SU-DHL-6 (cell line): Measurements from ENCODE around the gene TRMT112.

Experiments
- H2AFZ ChIP-seq: fragments of 200-600 bp; sonication (generic); 2 replicates; pipeline ENCODE4 v1.6.1; 2014; ENCODE audit warnings: low read depth, mild to moderate bottlenecking, moderate library complexity, mixed read lengths, antibody characterized with exemption, low read length; ENCODE audit not compliant: severe bottlenecking
- H3F3A ChIP-seq: fragments of 200-600 bp; shearing (Covaris generic); 2 replicates; pipeline ENCODE4 v1.6.0; 2016; ENCODE audit warnings: antibody characterized with exemption, mild to moderate bottlenecking; ENCODE audit not compliant: insufficient read depth
- H3K27ac ChIP-seq: fragments of 200-600 bp; sonication (generic); 2 replicates; pipeline ENCODE4 v1.5.1; 2016; ENCODE audit warnings: low read depth, mild to moderate bottlenecking, low read length, moderate library complexity, mixed read lengths
- H3K27me3 ChIP-seq: fragments of 200-600 bp; sonication (generic), shearing (Covaris generic); 2 replicates; pipeline ENCODE4 v1.6.0; 2014; ENCODE audit warnings: mild to moderate bottlenecking, low read length
- H3K36me3 ChIP-seq: fragments of 200-600 bp; sonication (generic); 2 replicates; pipeline ENCODE4 v1.6.1; 2014; ENCODE audit warnings: mild to moderate bottlenecking, low read length, mixed read lengths
- H3K4me2 ChIP-seq: fragments of 300-600, 200-600 bp; shearing (Covaris generic), sonication (generic); 2 replicates; pipeline ENCODE4 v1.6.0; 2014; ENCODE audit warnings: low read length, low read depth, mild to moderate bottlenecking; ENCODE audit not compliant: poor library complexity, severe bottlenecking
- H3K4me3 ChIP-seq: fragments of 200-600 bp; sonication (generic); 2 replicates; pipeline ENCODE4 v1.5.1; 2014; ENCODE audit warnings: antibody characterized with exemption, low read length, mild to moderate bottlenecking, mixed read lengths; ENCODE audit not compliant: insufficient read depth, poor library complexity, severe bottlenecking
- H3K79me2 ChIP-seq: fragments of 200-600 bp; sonication (generic); 2 replicates; pipeline ENCODE4 v1.6.1; 2014; ENCODE audit warnings: mild to moderate bottlenecking, low read length, moderate library complexity; ENCODE audit not compliant: insufficient read depth
- H3K9ac ChIP-seq: fragments of 200-600 bp; sonication (generic); 2 replicates; pipeline ENCODE4 v1.7.0; 2014; ENCODE audit warnings: mild to moderate bottlenecking, low read length
- H3K9me2 ChIP-seq: fragments of 200-600 bp; sonication (generic); replicated peaks from 2 replicates; pipeline ENCODE4 v1.6.1; 2014; ENCODE audit warnings: low read length; ENCODE audit not compliant: insufficient read depth
- H3K9me3 ChIP-seq: fragments of 200-600 bp; sonication (generic); 2 replicates; pipeline ENCODE4 v1.6.1; 2014; ENCODE audit warnings: low read length, mixed read lengths; ENCODE audit not compliant: insufficient read depth
- H4K20me1 ChIP-seq: fragments of 200-600 bp; sonication (generic); 2 replicates; pipeline ENCODE4 v1.6.1; 2014; ENCODE audit warnings: low read depth, mild to moderate bottlenecking, antibody characterized with exemption, low read length, moderate library complexity, mixed read lengths
- CTCF ChIP-seq: fragments of 200-600 bp; sonication (generic); IDR thresholded peaks from one replicate; pipeline ENCODE4 v1.5.1; 2017; ENCODE audit warnings: antibody characterized with exemption, mild to moderate bottlenecking, low read length, moderate library complexity; ENCODE audit not compliant: insufficient read depth, poor library complexity, severe bottlenecking
- EZH2phosphoT487 ChIP-seq: fragments of 200-600 bp; sonication (generic), shearing (Covaris generic); conservative IDR thresholded peaks from 2 replicates; pipeline ENCODE4 v1.6.1; 2018; ENCODE audit warnings: mild to moderate bottlenecking, antibody characterized with exemption, low read length, moderate library complexity, mixed read lengths

TRMT112 gene

GRCh38 chr11:64349404-64349803 is 32.0 kb upstream of the TRMT112 start:
- no peak overlapping the region for H3K27ac ChIP-seq
- TF ChIP-seq CTCF (no peak), EZH2phosphoT487 (no peak)
- H3K9me2 ChIP-seq: no peaks in the 10 kb centered on the region
- H3K9me3 ChIP-seq: no peaks in the 10 kb centered on the region
- H3K9ac ChIP-seq: no peak overlapping the region
- no peak overlapping the region for H3K4me2 ChIP-seq
- no peaks in the 10 kb centered on the region for H3K79me2 ChIP-seq
- H3K27me3 ChIP-seq: no peaks in the 10 kb centered on the region
- no peaks in the 10 kb centered on the region for H3F3A ChIP-seq
- no peaks in the 10 kb centered on the region for H3K36me3 ChIP-seq
- no peak overlapping the region for H2AFZ ChIP-seq
- no peaks in the 10 kb centered on the region for H4K20me1 ChIP-seq
- no peak overlapping the region for H3K4me3 ChIP-seq

GRCh38 chr11:64349025-64349387 is 31.6 kb upstream of the TRMT112 start:
- no peaks in the 10 kb centered on the region for H3K79me2 ChIP-seq
- H3K9ac ChIP-seq: no peak overlapping the region
- H3K36me3 ChIP-seq: no peaks in the 10 kb centered on the region
- no peaks in the 10 kb centered on the region for H3K9me3 ChIP-seq
- H3K4me2 ChIP-seq: no peak overlapping the region
- no peak overlapping the region for H2AFZ ChIP-seq
- H3K4me3 ChIP-seq: no peak overlapping the region
- H3F3A ChIP-seq: no peaks in the 10 kb centered on the region
- TF ChIP-seq CTCF (no peak), EZH2phosphoT487 (no peak)
- no peaks in the 10 kb centered on the region for H3K27me3 ChIP-seq
- H4K20me1 ChIP-seq: no peaks in the 10 kb centered on the region
- no peak overlapping the region for H3K27ac ChIP-seq
- no peaks in the 10 kb centered on the region for H3K9me2 ChIP-seq

GRCh38 chr11:64348383-64349024 is 31.1 kb upstream of the TRMT112 start:
- Histone ChIP-seq H3F3A (no peaks in the 10 kb centered on the region), H3K9me3 (no peaks in the 10 kb centered on the region), H2AFZ (no peak overlapping the region), H3K4me2 (no peak overlapping the region), H3K79me2 (no peaks in the 10 kb centered on the region), H3K27me3 (no peaks in the 10 kb centered on the region), H3K27ac (no peak overlapping the region), H3K4me3 (no peak overlapping the region), H3K36me3 (no peaks in the 10 kb centered on the region), H4K20me1 (no peaks in the 10 kb centered on the region), H3K9me2 (no peaks in the 10 kb centered on the region), H3K9ac (no peak overlapping the region)
- TF ChIP-seq CTCF: no peak
- no peak for TF ChIP-seq EZH2phosphoT487
